Gastroesophageal sphincter (tissue), 4 donors: Measurements from ENCODE around the gene MYH6. TPM values are rescaled to one million over a fixed set of nuclear protein-coding genes. Genes with fewer than 3 reads are reported as not detected.
A peak's percentile ranks its signal among the peaks of the same experiment; 100 is the strongest.

ENCODE experiments used
- ATAC-seq: fragments of 150-250 bp; one replicate; pipeline ENCODE4 v1.9.1; 2016; ENCODE audit warnings: mild to moderate bottlenecking, moderate library complexity
- H3K27ac ChIP-seq, 4 donors: fragments of 200-600 bp; sonication (generic) in 3 of 4; 1 replicate in 3 of 4; 2 replicates in 1 of 4; pipeline ENCODE4 v1.5.1; 2016 to 2019
- H3K27me3 ChIP-seq: fragments of 200-600 bp; sonication (generic); one replicate; pipeline ENCODE4 v1.5.1; 2019
- H3K36me3 ChIP-seq, 2 donors: fragments of 200-600 bp; sonication (generic); one replicate each; pipeline ENCODE4 v1.5.1; 2019; ENCODE audit warnings: control low read depth in 1 of 2
- H3K4me1 ChIP-seq, 3 donors: fragments of 200-600 bp; sonication (generic); 1 replicate in 2 of 3; 2 replicates in 1 of 3; pipeline ENCODE4 v1.5.1; 2016 to 2019; ENCODE audit warnings: control low read depth in 2 of 3
- H3K4me3 ChIP-seq, 2 donors: fragments of 200-600 bp; sonication (generic); one replicate each; pipeline ENCODE4 v1.5.1; 2019; ENCODE audit warnings: mild to moderate bottlenecking in 1 of 2, moderate library complexity in 1 of 2
- H3K9me3 ChIP-seq, 3 donors: fragments of 200-600 bp; sonication (generic); one replicate each; pipeline ENCODE4 v1.5.1; 2017 to 2019; ENCODE audit warnings: control low read depth in 2 of 3
- CTCF ChIP-seq, 4 experiments: fragments of 200-600 bp in 2 of 4; fragments of 450-650 bp in 2 of 4; sonication (generic) in 1 of 4; IDR thresholded peaks; one replicate each; pipeline ENCODE4 v1.5.1; 2017 to 2019; ENCODE audit warnings: antibody characterized with exemption in 4 of 4, mild to moderate bottlenecking in 2 of 4, moderate library complexity in 2 of 4
- EP300 ChIP-seq: sonication (generic); formaldehyde crosslinking; IDR thresholded peaks from one replicate; pipeline ENCODE4 v1.6.1; 2017; ENCODE audit warnings: antibody characterized with exemption, mild to moderate bottlenecking
- POLR2A ChIP-seq, 2 donors: fragments of 450-650 bp; IDR thresholded peaks; one replicate each; pipeline ENCODE4 v1.6.1; 2017; ENCODE audit warnings: antibody characterized with exemption in 2 of 2, mild to moderate bottlenecking in 2 of 2, moderate library complexity in 1 of 2
- POLR2AphosphoS5 ChIP-seq: sonication (generic); formaldehyde crosslinking; IDR thresholded peaks from one replicate; pipeline ENCODE4 v1.6.1; 2017; ENCODE audit warnings: antibody characterized with exemption
- WGBS, 2 donors: methylation state at CpG; one replicate each; pipeline ENCODE4 v1.1.5; 2018; ENCODE audit warnings: low coverage in 1 of 2; 5-methylcytosine and 5-hydroxymethylcytosine counted together
- total RNA-seq, 4 donors: library from RNA; depleted of rRNA; stranded (reverse); fragments of >200 nt; gene quantifications; one replicate each; pipeline ENCODE4 v1.1.0, GENCODE V29; 2016

Gene MYH6
- total RNA-seq, 4 donors from 2014 or later: not detected

- Histone ChIP-seq H3K9me3 (no peaks in the 10 kb centered on the region), H3K4me3 (no peak overlapping the region), H3K36me3 (peaks cover 0 to 40% of the 10 kb centered on the region in 2 donors), H3K27ac (no peak overlapping the region), H3K4me1 (peaks cover 0 to 38% (median 6%) of the 10 kb centered on the region in 3 donors), H3K27me3 (no peaks in the 10 kb centered on the region)
- TF ChIP-seq POLR2A (IDR thresholded peaks at IDR 0.05): no peak
- no peak for TF ChIP-seq POLR2AphosphoS5
- no peak for TF ChIP-seq EP300
- TF ChIP-seq CTCF (IDR thresholded peaks at IDR 0.05): no peak
- ATAC-seq: no peak
- WGBS, 2 donors: 74 to 85% methylated on average over 5 to 6 of the region's 6 CpGs
Measured at GRCh38 chr14:23354990-23355389, 53.1 kb downstream of the MYH6 start.

GRCh38 chr14:23353433-23353780 is 54.7 kb downstream of the MYH6 start:
- no peak for TF ChIP-seq POLR2A (IDR thresholded peaks at IDR 0.05)
- TF ChIP-seq POLR2AphosphoS5: no peak
- no peak for TF ChIP-seq EP300
- peak overlapping the region in 1 of 4 donors; percentile 82 for H3K27ac ChIP-seq
- no peak for ATAC-seq
- no peak overlapping the region for H3K4me3 ChIP-seq
- no peaks in the 10 kb centered on the region for H3K27me3 ChIP-seq
- H3K36me3 ChIP-seq: peaks cover 0 to 24% of the 10 kb centered on the region in 2 donors
- H3K4me1 ChIP-seq: peaks cover 0 to 22% (median 6%) of the 10 kb centered on the region in 3 donors
- 20 to 50% methylated on average over 2 of the region's 5 CpGs for WGBS, 2 donors
- no peaks in the 10 kb centered on the region for H3K9me3 ChIP-seq

- TF ChIP-seq EP300 (no peak), CTCF (IDR thresholded peaks at IDR 0.05) (peak in 2 of 4 experiments; percentile 31 to 38), POLR2A (IDR thresholded peaks at IDR 0.05) (peak; percentile 59 to 62), POLR2AphosphoS5 (peak; percentile 66)
- Histone ChIP-seq H3K9me3 (no peaks in the 10 kb centered on the region), H3K27me3 (no peaks in the 10 kb centered on the region), H3K27ac (peak within 1 kb of the TSS in 3 of 4 donors; percentile 75 to 83 (median 82)), H3K4me1 (peaks cover 0 to 21% (median 6%) of the 10 kb centered on the region in 3 donors), H3K36me3 (peaks cover 0 to 21% of the 10 kb centered on the region in 2 donors), H3K4me3 (peak within 1 kb of the TSS; percentile 40 to 78)
- peak; percentile 95 for ATAC-seq
- WGBS, 2 donors: 0% methylated on average over 3 to 4 of the region's 42 CpGs
Measured at GRCh38 chr14:23352506-23353432, 55.3 kb downstream of the MYH6 start, which contains the start of gene SLC22A17. Gene SLC22A17, minus strand, starts transcription at chr14:23352887.

GRCh38 chr14:23351681-23352505 is 56.2 kb downstream of the MYH6 start:
- TF ChIP-seq POLR2AphosphoS5 (no peak), POLR2A (IDR thresholded peaks at IDR 0.05) (no peak), EP300 (no peak), CTCF (IDR thresholded peaks at IDR 0.05) (no peak)
- Histone ChIP-seq H3K27ac (peak overlapping the region in 3 of 4 donors; percentile 75 to 83 (median 82)), H3K4me3 (peak overlapping the region; percentile 40 to 78), H3K9me3 (no peaks in the 10 kb centered on the region), H3K4me1 (peaks cover 0 to 21% (median 6%) of the 10 kb centered on the region in 3 donors), H3K36me3 (peaks cover 0 to 22% of the 10 kb centered on the region in 2 donors), H3K27me3 (no peaks in the 10 kb centered on the region)
- ATAC-seq: peak; percentile 35
- 50 to 100% methylated on average over 2 of the region's 61 CpGs for WGBS, 2 donors
